ENCODE results near the gene PALB2.

Gene PALB2

DNA sequence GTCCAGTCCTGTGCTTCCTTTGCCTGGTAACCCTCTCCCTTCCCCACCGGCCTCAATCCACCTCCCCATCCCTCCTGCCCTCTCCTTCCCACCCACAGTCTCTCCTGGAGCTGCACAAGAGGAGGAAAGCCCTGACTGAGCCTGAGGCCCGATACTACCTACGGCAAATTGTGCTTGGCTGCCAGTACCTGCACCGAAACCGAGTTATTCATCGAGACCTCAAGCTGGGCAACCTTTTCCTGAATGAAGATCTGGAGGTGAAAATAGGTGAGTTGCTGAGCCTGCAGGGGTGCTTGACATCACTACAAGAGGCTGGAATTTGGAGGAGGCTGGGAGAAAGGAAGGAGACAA is 38.9 kb upstream of the PALB2 start:
- peaks cover 31% of the 10 kb centered on the region for H3K79me1 ChIP-seq (ENCODE audit: low read length)
- H2BK120ac ChIP-seq (ENCODE audit: low read depth, low read length), result no peak overlapping the region
- no peak overlapping the region for H4K8ac ChIP-seq (ENCODE audit: low read depth, low read length)
- no CpG with 5 or more reads among the region's 6 CpGs for WGBS (ENCODE audit: extremely low coverage, insufficient coverage, low lambda C conversion rate)
- H4K5ac ChIP-seq (ENCODE audit: low read length), result no peak overlapping the region
- H3K4ac ChIP-seq (ENCODE audit: low read depth, low read length), result no peak overlapping the region
- H3K4me2 ChIP-seq (ENCODE audit: low read length), result peak overlapping the region; percentile 94
- H2BK15ac ChIP-seq (replicated peaks; ENCODE audit: low read depth), result no peak overlapping the region
- no peaks in the 10 kb centered on the region for H3K27me3 ChIP-seq (ENCODE audit: insufficient read depth, low read length, poor library complexity)
- peaks cover 2% of the 10 kb centered on the region for H3K4me1 ChIP-seq (ENCODE audit: control insufficient read depth, low read depth, low read length)
- peak; percentile 23 for DNase-seq
- no peak overlapping the region for H3K18ac ChIP-seq (ENCODE audit: low read length)
- H3K23ac ChIP-seq (ENCODE audit: low read length), result no peak overlapping the region
- peak overlapping the region; percentile 91 for H2AK5ac ChIP-seq (ENCODE audit: low read length)
- H2BK5ac ChIP-seq (ENCODE audit: low read length), result peak overlapping the region; percentile 58
- H3K9ac ChIP-seq (ENCODE audit: low read length), result peak overlapping the region; percentile 96
- peak overlapping the region; percentile 97 for H3K56ac ChIP-seq (ENCODE audit: low read length)
- peaks cover 16% of the 10 kb centered on the region for H3K36me3 ChIP-seq (ENCODE audit: control insufficient read depth, insufficient read depth, low read length)
- peaks cover 38% of the 10 kb centered on the region for H3K79me2 ChIP-seq (ENCODE audit: control insufficient read depth, insufficient read depth, low read length)
- peak overlapping the region; percentile 41 for H3K4me3 ChIP-seq (ENCODE audit: low read length)
- H3K27ac ChIP-seq (ENCODE audit: low read depth, low read length), result no peak overlapping the region

DNA sequence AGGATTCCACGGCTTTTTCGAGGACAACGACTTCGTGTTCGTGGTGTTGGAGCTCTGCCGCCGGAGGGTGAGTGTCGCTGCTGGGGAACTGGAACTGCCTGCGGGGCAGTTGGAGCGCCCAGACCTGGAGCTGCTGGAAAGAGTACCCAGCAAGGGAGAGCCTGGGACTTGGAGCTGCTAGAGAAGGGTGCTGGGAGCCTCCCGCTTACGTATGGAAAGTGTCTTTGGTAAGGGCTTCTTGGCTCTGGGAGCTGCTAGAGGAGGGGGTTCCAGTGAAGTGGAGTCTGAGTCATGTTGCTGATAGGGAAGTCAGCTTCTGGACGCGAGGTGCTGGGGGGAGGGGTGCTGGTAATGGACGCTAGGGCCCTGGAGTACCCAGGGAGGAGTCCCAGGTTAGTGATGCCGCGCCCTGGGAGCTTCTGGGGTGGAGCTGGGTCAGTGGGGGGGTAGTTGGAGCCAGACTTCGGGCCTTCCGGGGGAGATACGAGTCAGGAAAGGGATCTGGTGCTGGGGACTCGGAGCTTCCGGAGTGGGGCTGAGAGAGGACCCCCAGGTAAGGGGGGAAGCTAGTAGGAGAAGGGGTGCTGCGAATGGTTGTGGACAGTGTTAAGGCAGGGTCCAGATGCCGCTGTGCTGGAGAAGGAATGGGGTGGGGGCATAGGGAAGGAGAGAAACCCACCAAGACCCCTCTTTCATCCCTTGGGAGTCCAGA is 38.3 kb upstream of the PALB2 start:
- no CpG with 5 or more reads among the region's 24 CpGs for WGBS (ENCODE audit: extremely low coverage, insufficient coverage, low lambda C conversion rate)

DNA sequence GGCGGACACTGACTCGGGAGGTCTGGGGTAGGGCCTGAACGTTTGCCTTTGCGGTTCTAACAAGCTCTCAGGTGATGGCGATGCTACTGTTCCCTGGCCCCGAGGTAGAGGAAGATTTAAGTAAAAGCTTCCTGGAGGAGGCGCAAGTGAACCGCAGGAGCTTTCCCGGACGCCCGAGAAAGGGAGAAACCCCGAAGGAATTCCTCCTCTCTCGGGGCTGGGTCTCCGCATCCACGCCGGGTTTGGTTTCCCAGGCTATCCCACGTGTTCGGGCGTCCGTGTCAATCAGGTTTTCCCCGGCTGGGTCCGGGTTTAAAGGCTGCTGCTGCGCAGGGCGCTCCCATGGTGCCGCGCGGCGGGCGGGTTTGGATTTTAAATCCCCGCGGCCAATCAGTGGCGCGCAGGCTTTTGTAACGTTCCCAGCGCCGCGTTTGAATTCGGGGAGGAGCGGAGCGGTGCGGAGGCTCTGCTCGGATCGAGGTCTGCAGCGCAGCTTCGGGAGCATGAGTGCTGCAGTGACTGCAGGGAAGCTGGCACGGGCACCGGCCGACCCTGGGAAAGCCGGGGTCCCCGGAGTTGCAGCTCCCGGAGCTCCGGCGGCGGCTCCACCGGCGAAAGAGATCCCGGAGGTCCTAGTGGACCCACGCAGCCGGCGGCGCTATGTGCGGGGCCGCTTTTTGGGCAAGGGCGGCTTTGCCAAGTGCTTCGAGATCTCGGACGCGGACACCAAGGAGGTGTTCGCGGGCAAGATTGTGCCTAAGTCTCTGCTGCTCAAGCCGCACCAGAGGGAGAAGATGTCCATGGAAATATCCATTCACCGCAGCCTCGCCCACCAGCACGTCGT is 37.5 kb upstream of the PALB2 start, which contains the start of gene PLK1:
TSS of gene PLK1 (plus strand) at position 460 of the 844 bp plus-strand sequence. CDS start at position 504, 44 bp downstream.
- H3K4me3 ChIP-seq (ENCODE audit: low read length), result peak within 1 kb of the TSS; percentile 41
- no CpG with 5 or more reads among the region's 75 CpGs for WGBS (ENCODE audit: extremely low coverage, insufficient coverage, low lambda C conversion rate)
- H2BK15ac ChIP-seq (replicated peaks; ENCODE audit: low read depth), result no peak within 1 kb of the TSS
- peak; percentile 96 for DNase-seq
- H3K9ac ChIP-seq (ENCODE audit: low read length), result peak within 1 kb of the TSS; percentile 96
- H3K79me1 ChIP-seq (ENCODE audit: low read length), result peaks cover 28% of the 10 kb centered on the region
- H3K23ac ChIP-seq (ENCODE audit: low read length), result peak within 1 kb of the TSS; percentile 70
- H3K4me2 ChIP-seq (ENCODE audit: low read length), result peak within 1 kb of the TSS; percentile 94
- H4K8ac ChIP-seq (ENCODE audit: low read depth, low read length), result no peak within 1 kb of the TSS
- no peak within 1 kb of the TSS for H4K5ac ChIP-seq (ENCODE audit: low read length)
- H3K36me3 ChIP-seq (ENCODE audit: control insufficient read depth, insufficient read depth, low read length), result peaks cover 13% of the 10 kb centered on the region
- H2AK5ac ChIP-seq (ENCODE audit: low read length), result peak within 1 kb of the TSS; percentile 91
- peak within 1 kb of the TSS; percentile 57 for H3K27ac ChIP-seq (ENCODE audit: low read depth, low read length)
- H3K79me2 ChIP-seq (ENCODE audit: control insufficient read depth, insufficient read depth, low read length), result peaks cover 35% of the 10 kb centered on the region
- H3K18ac ChIP-seq (ENCODE audit: low read length), result peak within 1 kb of the TSS; percentile 33
- peak within 1 kb of the TSS; percentile 58 for H2BK5ac ChIP-seq (ENCODE audit: low read length)
- H3K4me1 ChIP-seq (ENCODE audit: control insufficient read depth, low read depth, low read length), result peaks cover 2% of the 10 kb centered on the region
- H3K56ac ChIP-seq (ENCODE audit: low read length), result peak within 1 kb of the TSS; percentile 97
- H3K27me3 ChIP-seq (ENCODE audit: insufficient read depth, low read length, poor library complexity), result no peaks in the 10 kb centered on the region
- no peak within 1 kb of the TSS for H2BK120ac ChIP-seq (ENCODE audit: low read depth, low read length)
- H3K4ac ChIP-seq (ENCODE audit: low read depth, low read length), result peak within 1 kb of the TSS; percentile 93

More for the DNA sequence above, 38.3 kb upstream of the PALB2 start:
- Histone ChIP-seq H3K4ac (ENCODE audit: low read depth, low read length) (peak overlapping the region; percentile 93), H2BK15ac (replicated peaks; ENCODE audit: low read depth) (no peak overlapping the region), H3K79me1 (ENCODE audit: low read length) (peaks cover 31% of the 10 kb centered on the region), H3K23ac (ENCODE audit: low read length) (peak overlapping the region; percentile 70), H2AK5ac (ENCODE audit: low read length) (peak overlapping the region; percentile 91), H3K9ac (ENCODE audit: low read length) (peak overlapping the region; percentile 96), H3K27ac (ENCODE audit: low read depth, low read length) (no peak overlapping the region), H4K5ac (ENCODE audit: low read length) (no peak overlapping the region), H3K56ac (ENCODE audit: low read length) (peak overlapping the region; percentile 97), H3K18ac (ENCODE audit: low read length) (peak overlapping the region; percentile 33), H3K4me2 (ENCODE audit: low read length) (peak overlapping the region; percentile 94), H2BK5ac (ENCODE audit: low read length) (peak overlapping the region; percentile 58), H3K36me3 (ENCODE audit: control insufficient read depth, insufficient read depth, low read length) (peaks cover 16% of the 10 kb centered on the region), H3K4me3 (ENCODE audit: low read length) (peak overlapping the region; percentile 41), H3K4me1 (ENCODE audit: control insufficient read depth, low read depth, low read length) (peaks cover 2% of the 10 kb centered on the region), H3K27me3 (ENCODE audit: insufficient read depth, low read length, poor library complexity) (no peaks in the 10 kb centered on the region), H4K8ac (ENCODE audit: low read depth, low read length) (no peak overlapping the region), H2BK120ac (ENCODE audit: low read depth, low read length) (no peak overlapping the region), H3K79me2 (ENCODE audit: control insufficient read depth, insufficient read depth, low read length) (peaks cover 38% of the 10 kb centered on the region)
- peak; percentile 78 for DNase-seq

DNA sequence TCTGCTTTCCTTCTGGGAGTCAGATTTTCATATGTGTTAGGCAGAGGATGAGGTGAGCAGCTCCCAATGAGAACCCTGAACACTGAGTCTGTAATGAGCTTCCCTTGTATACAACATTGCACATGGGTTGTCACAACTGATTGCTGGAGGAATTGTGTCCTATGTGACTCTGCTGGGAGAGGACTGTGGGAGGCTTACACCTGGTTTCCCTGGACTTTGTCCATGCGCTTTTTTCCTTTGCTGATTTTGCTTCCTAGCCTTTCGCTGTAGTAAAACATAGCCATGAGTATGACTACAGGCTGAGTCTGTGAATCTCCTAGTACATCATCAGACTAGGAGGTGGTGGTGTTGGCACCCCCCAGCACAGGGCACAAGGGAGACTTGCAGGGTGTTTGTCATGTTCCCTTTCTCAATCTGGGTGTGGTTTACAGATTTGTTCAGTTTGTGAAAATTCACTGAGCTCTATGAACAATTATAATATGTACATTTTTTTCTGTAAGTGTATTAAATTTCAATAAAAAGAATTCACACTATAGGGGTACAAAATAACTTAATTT is 35.9 kb upstream of the PALB2 start:
- Histone ChIP-seq H3K18ac (ENCODE audit: low read length) (no peak overlapping the region), H3K4ac (ENCODE audit: low read depth, low read length) (no peak overlapping the region), H3K56ac (ENCODE audit: low read length) (no peak overlapping the region), H3K4me1 (ENCODE audit: control insufficient read depth, low read depth, low read length) (peaks cover 2% of the 10 kb centered on the region), H2BK120ac (ENCODE audit: low read depth, low read length) (no peak overlapping the region), H3K27ac (ENCODE audit: low read depth, low read length) (no peak overlapping the region), H3K4me2 (ENCODE audit: low read length) (no peak overlapping the region), H3K4me3 (ENCODE audit: low read length) (no peak overlapping the region), H3K79me1 (ENCODE audit: low read length) (peaks cover 21% of the 10 kb centered on the region), H4K8ac (ENCODE audit: low read depth, low read length) (no peak overlapping the region), H2AK5ac (ENCODE audit: low read length) (no peak overlapping the region), H2BK5ac (ENCODE audit: low read length) (no peak overlapping the region), H4K5ac (ENCODE audit: low read length) (no peak overlapping the region), H3K79me2 (ENCODE audit: control insufficient read depth, insufficient read depth, low read length) (peaks cover 30% of the 10 kb centered on the region), H3K27me3 (ENCODE audit: insufficient read depth, low read length, poor library complexity) (no peaks in the 10 kb centered on the region), H3K23ac (ENCODE audit: low read length) (no peak overlapping the region), H2BK15ac (replicated peaks; ENCODE audit: low read depth) (no peak overlapping the region), H3K9ac (ENCODE audit: low read length) (no peak overlapping the region), H3K36me3 (ENCODE audit: control insufficient read depth, insufficient read depth, low read length) (peaks cover 5% of the 10 kb centered on the region)
- WGBS (ENCODE audit: extremely low coverage, insufficient coverage, low lambda C conversion rate), result no CpG with 5 or more reads among the region's 2 CpGs
- no peak for DNase-seq

DNA sequence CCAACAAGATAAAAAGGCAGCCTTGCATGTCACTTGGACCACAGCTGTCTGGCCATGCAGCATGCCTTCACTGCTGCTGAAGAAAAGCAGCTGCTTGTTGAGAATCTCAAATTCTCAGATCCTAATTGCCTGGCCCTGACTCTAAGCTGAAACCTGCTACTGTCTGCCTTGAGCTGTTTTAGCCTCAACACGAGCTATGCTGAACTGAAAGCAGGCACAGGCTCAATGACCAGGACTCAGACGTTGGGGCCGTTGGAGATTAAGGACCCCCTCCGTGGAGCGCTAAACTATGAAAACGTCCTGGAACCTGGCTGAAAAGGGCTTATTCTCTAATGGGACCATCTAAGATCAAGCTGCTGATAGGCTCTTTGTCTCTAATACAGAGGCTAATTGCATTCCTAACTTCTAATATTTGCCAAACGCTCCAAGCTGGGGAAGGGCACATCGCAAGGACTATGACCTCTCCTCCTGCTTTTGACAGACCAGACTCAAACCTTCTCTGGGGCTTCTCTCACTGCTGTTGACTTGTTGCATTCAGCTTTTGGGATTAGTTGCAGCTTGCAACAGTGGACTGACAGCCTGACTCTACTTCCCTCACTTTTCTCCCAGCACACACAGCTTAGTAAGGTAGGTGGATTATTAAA is 33.0 kb upstream of the PALB2 start:
- no peaks in the 10 kb centered on the region for H3K4me1 ChIP-seq (ENCODE audit: control insufficient read depth, low read depth, low read length)
- peaks cover 2% of the 10 kb centered on the region for H3K79me2 ChIP-seq (ENCODE audit: control insufficient read depth, insufficient read depth, low read length)
- H3K27ac ChIP-seq (ENCODE audit: low read depth, low read length), result no peak overlapping the region
- H3K56ac ChIP-seq (ENCODE audit: low read length), result no peak overlapping the region
- H3K79me1 ChIP-seq (ENCODE audit: low read length), result no peaks in the 10 kb centered on the region
- no peak overlapping the region for H3K4me2 ChIP-seq (ENCODE audit: low read length)
- no peak overlapping the region for H2BK120ac ChIP-seq (ENCODE audit: low read depth, low read length)
- no peak overlapping the region for H4K8ac ChIP-seq (ENCODE audit: low read depth, low read length)
- no peak overlapping the region for H2BK15ac ChIP-seq (replicated peaks; ENCODE audit: low read depth)
- H3K4ac ChIP-seq (ENCODE audit: low read depth, low read length), result no peak overlapping the region
- DNase-seq, result no peak
- no peak overlapping the region for H2BK5ac ChIP-seq (ENCODE audit: low read length)
- no peak overlapping the region for H3K18ac ChIP-seq (ENCODE audit: low read length)
- peaks cover 5% of the 10 kb centered on the region for H3K36me3 ChIP-seq (ENCODE audit: control insufficient read depth, insufficient read depth, low read length)
- H4K5ac ChIP-seq (ENCODE audit: low read length), result no peak overlapping the region
- no peaks in the 10 kb centered on the region for H3K27me3 ChIP-seq (ENCODE audit: insufficient read depth, low read length, poor library complexity)
- H3K4me3 ChIP-seq (ENCODE audit: low read length), result no peak overlapping the region
- WGBS (ENCODE audit: extremely low coverage, insufficient coverage, low lambda C conversion rate), result no CpG with 5 or more reads among the region's 8 CpGs
- no peak overlapping the region for H3K9ac ChIP-seq (ENCODE audit: low read length)
- H3K23ac ChIP-seq (ENCODE audit: low read length), result no peak overlapping the region
- H2AK5ac ChIP-seq (ENCODE audit: low read length), result no peak overlapping the region
